NCI-H2196 (cell line): ENCODE measurements around the gene ABCC8.

Source experiments
- DNase-seq: peaks from one replicate; lab custom pipeline; 2025; ENCODE audit not compliant: unreplicated experiment; lab: John Stamatoyannopoulos, UW

Gene ABCC8

GRCh38 chr11:17389211-17389956, 87.3 kb downstream of the ABCC8 start:
- peak; percentile 95 for DNase-seq

DNA sequence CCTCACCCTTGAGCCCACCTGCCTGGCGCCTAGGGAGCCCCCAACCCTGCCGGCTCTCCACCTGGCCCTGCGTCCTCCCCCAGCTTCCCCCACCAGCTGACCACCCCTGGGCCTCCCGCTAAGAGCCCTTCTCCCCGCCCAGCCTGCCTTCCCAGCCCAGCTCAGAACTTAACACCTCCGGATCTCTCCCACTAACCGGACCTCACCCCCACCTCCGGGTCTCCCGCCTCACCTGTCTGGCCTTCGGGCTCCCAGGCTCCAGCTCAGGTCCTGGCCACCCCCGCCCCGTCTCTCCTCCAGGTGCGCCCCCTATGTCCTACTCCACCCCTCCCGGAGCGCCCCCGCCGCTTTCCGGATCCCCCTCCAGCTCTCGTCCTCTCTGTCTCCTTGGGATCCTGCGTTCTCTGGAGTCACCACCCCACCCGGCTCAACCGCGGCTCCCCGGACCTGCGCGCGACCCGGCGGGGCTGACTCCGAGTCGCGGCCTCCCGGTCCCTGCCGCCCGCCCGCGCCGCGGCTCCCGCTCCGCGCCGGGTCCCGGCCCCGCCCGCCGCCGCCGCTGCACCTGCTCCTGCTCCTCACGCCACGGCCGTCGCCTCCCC, 87.9 kb downstream of the ABCC8 start, which contains the start of gene KCNJ11:
TSS of gene KCNJ11 (minus strand) at position 51 of the 602 bp plus-strand sequence. CDS start 568 bp downstream, outside the sequence.
- DNase-seq = peak; percentile 62

DNA sequence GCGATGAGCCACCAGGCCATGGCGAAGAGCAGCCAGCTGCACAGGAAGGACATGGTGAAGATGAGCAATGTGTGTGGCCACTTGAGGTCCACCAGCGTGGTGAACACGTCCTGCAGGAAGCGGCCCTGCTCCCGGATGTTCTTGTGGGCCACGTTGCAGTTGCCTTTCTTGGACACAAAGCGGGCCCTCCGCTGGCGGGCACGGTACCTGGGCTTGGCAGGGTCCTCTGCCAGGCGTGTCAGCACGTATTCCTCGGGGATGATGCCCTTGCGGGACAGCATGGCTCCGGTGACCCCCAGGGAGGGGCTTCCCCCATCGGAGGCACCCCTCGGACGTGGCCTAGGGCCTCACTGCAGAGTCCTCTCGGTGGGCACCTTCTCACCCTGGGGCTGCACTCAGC, 88.8 kb downstream of the ABCC8 start:
- DNase-seq = no peak

DNA sequence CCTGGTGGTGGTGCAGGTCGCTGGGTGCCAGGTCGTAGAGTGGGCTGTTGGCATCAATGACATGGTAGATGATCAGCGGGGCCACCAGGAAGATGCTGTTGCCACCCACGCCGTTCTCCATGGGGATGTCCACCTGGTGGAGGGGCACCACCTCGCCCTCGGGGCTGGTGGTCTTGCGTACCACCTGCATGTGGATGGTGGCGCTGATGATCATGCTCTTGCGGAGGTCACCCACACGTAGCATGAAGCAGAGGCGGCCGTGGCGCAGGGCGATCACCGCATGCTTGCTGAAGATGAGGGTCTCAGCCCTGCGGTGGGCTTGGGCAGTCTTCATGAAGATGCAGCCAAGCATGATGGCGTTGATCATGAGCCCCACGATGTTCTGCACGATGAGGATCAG, 89.4 kb downstream of the ABCC8 start:
- DNase-seq = no peak

GRCh38 chr11:17386331-17387084, 90.1 kb downstream of the ABCC8 start:
- DNase-seq = peak; percentile 55

DNA sequence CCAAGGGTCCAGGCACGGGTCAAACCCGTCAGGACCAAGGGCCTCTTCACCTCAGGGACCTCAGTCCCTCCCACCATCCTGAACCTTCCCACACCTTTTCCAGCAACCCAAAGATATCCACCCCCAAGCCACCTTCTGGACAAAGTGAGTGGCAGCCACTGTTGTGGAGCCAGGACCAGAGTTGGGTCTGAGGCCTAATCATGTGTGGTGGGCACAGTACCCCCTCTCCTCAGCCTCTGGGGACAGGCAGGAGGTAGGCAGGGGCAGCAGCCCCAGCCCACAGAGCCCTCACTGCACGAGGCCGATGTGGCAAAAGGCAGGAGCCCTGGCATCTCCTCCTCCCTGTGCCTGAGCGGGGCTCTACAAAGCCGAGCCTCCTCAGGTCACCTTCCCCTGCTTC, 90.7 kb downstream of the ABCC8 start:
- no peak for DNase-seq

DNA sequence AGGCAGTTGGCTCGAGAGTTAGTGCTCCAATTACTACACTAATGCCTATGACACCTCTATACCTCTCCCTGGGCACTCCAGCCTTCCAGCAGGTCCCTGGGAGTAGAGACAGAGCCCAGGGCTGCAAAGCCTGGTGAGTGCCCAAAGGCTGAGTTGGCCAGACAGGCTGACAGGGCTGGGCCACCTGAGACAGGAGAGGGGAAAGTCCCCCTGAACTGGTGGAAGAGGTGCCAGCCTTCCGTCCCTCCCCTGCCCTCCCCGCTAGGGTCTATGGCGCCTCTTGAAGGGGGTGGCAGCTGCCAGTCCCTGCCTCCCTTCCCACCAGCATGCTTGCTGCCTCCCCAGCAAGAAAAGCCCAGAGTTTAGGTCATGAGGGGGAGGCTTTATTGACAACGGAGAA, 91.2 kb downstream of the ABCC8 start:
- DNase-seq = no peak

DNA sequence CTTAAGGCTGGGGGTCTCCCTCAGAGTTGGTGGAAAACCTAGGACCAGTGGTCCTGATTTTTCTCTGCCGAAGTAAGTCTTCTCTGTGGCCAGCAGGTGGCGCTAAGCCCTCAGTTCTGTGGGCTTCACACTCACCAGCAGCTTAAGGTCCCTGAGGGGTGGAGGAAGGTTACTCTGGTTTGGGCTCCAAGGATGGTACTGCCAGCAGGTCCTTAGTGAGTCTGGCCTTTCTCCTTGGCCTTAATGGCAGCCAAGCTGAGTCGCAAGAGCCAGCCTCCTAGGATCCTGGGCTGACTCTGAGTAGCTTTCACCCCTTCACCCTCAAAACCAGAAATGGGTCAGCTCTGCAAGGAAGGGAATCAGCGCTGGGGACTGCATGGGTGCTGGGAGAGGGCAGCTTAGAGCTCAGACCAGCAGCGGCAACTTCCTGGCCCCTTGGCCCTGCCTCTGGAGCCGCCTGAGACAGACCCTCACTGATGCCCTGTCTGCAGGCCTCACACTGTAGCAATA, 92.6 kb downstream of the ABCC8 start:
- peak; percentile 90 for DNase-seq

GRCh38 chr11:17383461-17383860, 93.2 kb downstream of the ABCC8 start:
- no peak for DNase-seq

DNA sequence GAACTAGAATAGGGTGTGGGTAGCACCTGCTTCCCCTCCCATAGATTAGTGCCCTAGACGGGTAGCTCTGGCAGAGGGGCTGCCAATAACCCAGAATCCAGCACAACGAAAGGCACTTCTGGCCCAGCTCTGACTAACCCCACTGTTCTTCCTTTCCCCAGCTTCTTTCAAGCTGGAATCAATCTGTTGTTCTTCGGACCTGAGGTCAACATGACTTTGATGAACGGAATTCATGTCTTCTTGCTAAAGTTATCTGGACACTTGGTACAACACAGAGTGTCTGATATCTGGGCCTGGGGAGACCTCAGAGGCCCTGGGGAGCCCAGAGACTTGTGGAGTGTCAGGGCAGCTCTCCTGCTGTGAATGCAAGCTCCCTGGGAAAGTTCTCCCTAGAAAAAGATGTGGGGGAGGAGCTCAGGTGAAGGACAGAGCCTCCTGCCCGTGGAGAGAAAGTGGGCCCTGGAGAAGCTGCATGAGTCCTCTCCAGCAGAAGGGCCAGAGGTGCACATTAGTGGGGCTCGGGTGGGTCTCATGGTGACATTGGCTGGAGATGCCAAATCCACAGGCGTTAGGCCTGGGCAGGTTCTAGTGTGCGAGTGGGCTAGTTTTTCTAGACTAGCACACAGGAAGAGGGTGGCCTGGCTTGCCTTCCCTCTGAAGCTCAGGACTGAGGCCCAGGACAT, 94.5 kb downstream of the ABCC8 start:
- DNase-seq = no peak

DNA sequence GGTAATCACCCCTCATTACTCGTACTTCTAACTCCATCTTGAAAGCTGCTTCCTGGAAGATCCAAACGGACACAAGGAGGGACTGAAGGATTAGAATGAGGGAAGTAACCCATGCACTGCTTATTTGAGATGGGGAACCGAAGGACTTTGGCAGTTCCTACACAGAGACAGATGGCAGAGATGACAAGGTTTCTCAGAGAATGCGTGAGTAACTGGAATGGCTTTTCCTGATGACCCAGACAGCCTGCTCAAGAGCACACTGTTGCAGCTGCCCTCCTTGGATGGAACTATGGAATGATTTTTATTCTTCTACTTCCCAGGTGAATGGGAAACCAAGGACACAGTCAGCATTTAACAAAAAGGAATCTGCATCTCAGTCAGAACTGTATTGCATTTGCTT, 95.5 kb downstream of the ABCC8 start:
- no peak for DNase-seq

GRCh38 chr11:17379383-17380180, 97.1 kb downstream of the ABCC8 start:
- DNase-seq = no peak

- no peak for DNase-seq
Observed at GRCh38 chr11:17378655-17379054, 98.0 kb downstream of the ABCC8 start.

- DNase-seq = no peak
Observed at GRCh38 chr11:17376493-17376892, 100.2 kb downstream of the ABCC8 start.

DNA sequence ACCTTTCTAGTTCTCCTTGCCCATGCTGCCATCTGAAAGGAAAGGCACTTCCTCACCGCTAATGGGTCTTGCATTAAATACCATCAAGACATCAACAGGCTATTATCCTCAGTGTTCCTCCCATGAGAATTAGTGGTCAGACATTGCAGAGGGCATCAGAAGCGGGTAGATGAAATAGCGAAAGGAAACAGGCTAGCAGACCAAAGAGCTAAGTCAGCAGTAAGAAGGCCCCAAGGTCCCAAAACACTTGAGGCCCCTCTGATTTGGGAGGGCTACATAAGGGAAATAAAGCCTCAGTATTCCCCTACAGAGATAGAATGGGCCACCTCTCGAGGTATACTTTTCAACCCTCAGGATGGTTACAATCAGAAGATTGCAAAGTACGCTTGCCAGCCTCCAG, 101.1 kb downstream of the ABCC8 start:
- DNase-seq = no peak

DNA sequence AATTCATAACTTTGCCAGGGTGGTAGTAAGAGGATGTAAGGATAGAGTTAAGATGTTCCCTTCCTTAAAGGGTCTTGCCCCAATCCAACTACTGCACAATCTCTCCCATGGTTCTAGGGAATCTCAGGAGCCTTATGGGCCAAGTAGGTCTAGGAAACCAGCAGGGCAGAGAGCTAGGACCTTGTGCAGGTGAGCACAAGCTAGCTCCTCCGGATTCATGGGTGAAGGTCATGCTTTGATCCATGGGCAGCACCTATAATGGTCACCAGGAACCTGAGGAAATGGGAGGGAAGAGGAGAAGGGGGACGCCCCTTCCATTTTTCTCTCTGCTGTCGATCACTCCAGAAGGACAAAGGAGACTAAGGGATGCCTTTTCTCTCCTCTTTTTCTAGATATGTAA, 105.0 kb downstream of the ABCC8 start:
- peak; percentile 16 for DNase-seq

DNA sequence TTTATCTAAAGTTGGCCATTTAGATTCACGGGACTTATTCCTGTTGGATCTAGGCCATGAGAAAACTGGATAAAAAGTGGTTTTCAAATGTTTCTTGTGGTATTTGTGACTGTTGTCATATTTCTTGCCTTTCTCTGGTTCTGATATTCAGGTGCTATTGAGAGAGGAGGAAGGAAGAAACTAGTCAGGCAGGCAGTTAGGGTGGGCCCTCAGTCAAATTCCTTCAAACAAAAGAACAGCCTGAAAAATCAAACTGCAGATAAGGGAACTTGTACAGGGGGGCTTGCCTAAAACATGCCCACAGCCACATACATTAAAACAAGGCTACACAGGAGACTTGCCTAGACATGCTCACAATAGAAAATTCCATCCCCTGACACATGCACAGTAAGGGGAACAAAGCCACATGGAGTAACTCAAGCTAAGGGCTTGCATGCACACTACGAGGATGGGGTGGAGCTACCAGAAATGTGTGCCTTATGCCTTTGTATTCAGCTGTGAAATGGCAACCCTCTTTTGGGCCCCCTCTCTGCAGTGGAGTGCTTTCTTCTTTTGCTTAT, 106.9 kb downstream of the ABCC8 start:
- DNase-seq = no peak

- DNase-seq = no peak
Observed at GRCh38 chr11:17369094-17369493, 107.6 kb downstream of the ABCC8 start.

GRCh38 chr11:17368551-17368950, 108.1 kb downstream of the ABCC8 start:
- no peak for DNase-seq

GRCh38 chr11:17366495-17366894, 110.2 kb downstream of the ABCC8 start:
- no peak for DNase-seq
